ENCODE data around the gene TSC22D3.
A peak's percentile ranks its signal among the peaks of the same experiment; 100 is the strongest.
"Not testable (repeated sequence)": the region's sequence is repeated elsewhere in the genome, so short reads cannot be mapped to it uniquely, and the experiment has no call there.

The TSC22D3 gene

GRCh38 chrX:107676559-107677378 is 98.8 kb downstream of the TSC22D3 start:
- peak; percentile 85 for DNase-seq

GRCh38 chrX:107675823-107676555 is 99.6 kb downstream of the TSC22D3 start:
- peak; percentile 66 for DNase-seq

GRCh38 chrX:107675365-107675654 is 100.3 kb downstream of the TSC22D3 start:
- DNase-seq, result no peak

GRCh38 chrX:107674480-107675364 is 100.9 kb downstream of the TSC22D3 start:
- DNase-seq, result peak; percentile 57

- DNase-seq, result peak; percentile 90
Measured at GRCh38 chrX:107673933-107674479, 101.6 kb downstream of the TSC22D3 start.

- no peak for DNase-seq
Measured at GRCh38 chrX:107673431-107673830, 102.2 kb downstream of the TSC22D3 start.

- DNase-seq, result peak; percentile 85
Measured at GRCh38 chrX:107672955-107673378, 102.6 kb downstream of the TSC22D3 start.

- peak; percentile 46 for DNase-seq
Measured at GRCh38 chrX:107671256-107671655, 104.3 kb downstream of the TSC22D3 start.

- no peak for DNase-seq
Measured at GRCh38 chrX:107669885-107670628, 105.5 kb downstream of the TSC22D3 start.

GRCh38 chrX:107669261-107669660 is 106.3 kb downstream of the TSC22D3 start:
- no peak for DNase-seq

GRCh38 chrX:107668710-107669109 is 106.9 kb downstream of the TSC22D3 start:
- DNase-seq, result not testable (repeated sequence)

- DNase-seq, result no peak
Measured at GRCh38 chrX:107667426-107667825, 108.2 kb downstream of the TSC22D3 start.

- DNase-seq, result no peak
Measured at GRCh38 chrX:107666931-107667330, 108.7 kb downstream of the TSC22D3 start.
